CD4-positive, alpha-beta memory T cell (primary cell): ENCODE measurements around the gene PRMT6. TPM values are rescaled to one million over a fixed set of nuclear protein-coding genes. Genes with fewer than 3 reads are reported as not detected.
"Not testable (repeated sequence)": the region's sequence is repeated elsewhere in the genome, so short reads cannot be mapped to it uniquely, and the experiment has no call there.

Source experiments
- CTCF ChIA-PET: fragments of 350-600 bp; sonication (Branson Sonifier 250); formaldehyde crosslinking; loops from one replicate; lab custom pipeline; 2021; ENCODE audit warnings: inconsistent platforms; ENCODE audit not compliant: partially characterized antibody; lab: Charles Lee
- POLR2A ChIA-PET: fragments of 350-600 bp; sonication (Branson Sonifier 250); formaldehyde crosslinking; loops from one replicate; lab custom pipeline; 2021; ENCODE audit not compliant: partially characterized antibody; lab: Charles Lee
- DNase-seq, 5 donors: peaks; one replicate each; pipeline versions ENCODE4 v3.0.0 to v3.0.0-alpha.2; 2020 to 2022; ENCODE audit warnings: mixed read lengths in 1 of 5
- H3K27ac ChIP-seq: one replicate; pipeline ENCODE4 v1.7.0; 2013; ENCODE audit warnings: low read depth, low read length
- H3K27me3 ChIP-seq: 2 replicates; pipeline ENCODE4 v1.7.0; 2013; ENCODE audit warnings: mild to moderate bottlenecking, low read length, moderate library complexity; ENCODE audit not compliant: insufficient read depth
- H3K36me3 ChIP-seq: 2 replicates; pipeline ENCODE4 v1.7.0; 2013; ENCODE audit warnings: mild to moderate bottlenecking, low read length, moderate library complexity; ENCODE audit not compliant: insufficient read depth
- H3K4me1 ChIP-seq: 2 replicates; pipeline ENCODE4 v1.7.0; 2013; ENCODE audit warnings: mild to moderate bottlenecking, low read length, moderate library complexity; ENCODE audit not compliant: insufficient read depth
- H3K4me3 ChIP-seq, 2 donors: one replicate each; pipeline ENCODE4 v1.7.0; 2013; ENCODE audit warnings: low read length in 2 of 2, mild to moderate bottlenecking in 1 of 2
- H3K9me3 ChIP-seq, 2 donors: one replicate each; pipeline ENCODE4 v1.7.0; 2013; ENCODE audit warnings: low read length in 2 of 2, control low read depth in 1 of 2; ENCODE audit not compliant: control insufficient read depth in 1 of 2
- H3K27ac Mint-ChIP-seq, 7 donors: one replicate each; pipeline ENCODE4 v1.8.0; 2020 to 2021; ENCODE audit warnings: mixed read lengths in 7 of 7, mild to moderate bottlenecking in 6 of 7, inconsistent platforms in 3 of 7, moderate library complexity in 3 of 7
- H3K27me3 Mint-ChIP-seq, 2 donors: one replicate each; pipeline ENCODE4 v1.8.0; 2020 to 2021; ENCODE audit warnings: mixed read lengths in 2 of 2
- H3K36me3 Mint-ChIP-seq, 2 donors: one replicate each; pipeline ENCODE4 v1.8.0; 2020 to 2021; ENCODE audit warnings: mixed read lengths in 2 of 2, inconsistent platforms in 1 of 2, mild to moderate bottlenecking in 1 of 2
- H3K4me1 Mint-ChIP-seq, 4 donors: one replicate each; pipeline ENCODE4 v1.8.0; 2020 to 2021; ENCODE audit warnings: mixed read lengths in 4 of 4, mild to moderate bottlenecking in 1 of 4
- H3K4me3 Mint-ChIP-seq, 8 donors: one replicate each; pipeline ENCODE4 v1.8.0; 2020 to 2021; ENCODE audit warnings: mixed read lengths in 8 of 8, mild to moderate bottlenecking in 7 of 8, moderate library complexity in 6 of 8, inconsistent platforms in 3 of 8
- H3K9me3 Mint-ChIP-seq, 8 donors: one replicate each; pipeline ENCODE4 v1.8.0; 2020 to 2021; ENCODE audit warnings: mixed read lengths in 8 of 8, mild to moderate bottlenecking in 5 of 8, inconsistent platforms in 3 of 8, moderate library complexity in 1 of 8
- intact Hi-C: fragments of 100-400 bp; cut with micrococcal nuclease; formaldehyde crosslinking; loops from one replicate; pipeline ENCODE4 v1.15.1; 2023
- polyA plus RNA-seq, 2 donors: library from polyadenylated mRNA; unstranded; fragments of 300-500 nt; fragmentation: Illumina TruSeq; gene quantifications; one replicate each; pipeline ENCODE4 v1.2.3, GENCODE V29; 2021
- total RNA-seq, 2 experiments: library from RNA; stranded (reverse); gene quantifications; one replicate each; pipeline ENCODE4 v1.2.3, GENCODE V29; 2021

The PRMT6 gene
- total and polyA plus RNA-seq, 4 experiments from 2014 or later = 14.1 to 20.9 (median 18.6) TPM

DNA sequence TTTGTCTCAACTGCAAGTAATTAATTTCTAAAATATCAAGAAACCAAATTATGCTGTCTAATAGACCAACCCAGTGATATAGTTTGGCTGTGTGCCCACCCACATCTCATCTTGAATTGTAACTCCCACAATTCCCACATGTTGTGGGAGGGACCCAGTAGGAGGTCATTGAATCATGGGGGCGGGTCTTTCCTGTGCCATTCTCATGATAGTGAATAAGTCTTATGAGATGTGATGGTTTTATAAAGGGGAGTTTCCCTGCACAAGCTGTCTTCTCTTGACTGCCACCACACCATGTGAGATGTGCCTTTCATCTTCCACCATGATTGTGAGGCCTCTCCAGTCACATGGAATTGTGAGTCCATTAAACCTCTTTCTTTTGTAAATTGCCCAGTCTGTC is 36.9 kb downstream of the PRMT6 start:
- H3K9me3 ChIP-seq, H3K27me3 ChIP-seq, H3K4me3 ChIP-seq, H3K27ac ChIP-seq, H3K27ac Mint-ChIP-seq, H3K36me3 ChIP-seq, intact Hi-C loops, POLR2A ChIA-PET, H3K36me3 Mint-ChIP-seq, H3K4me3 Mint-ChIP-seq, CTCF ChIA-PET, DNase-seq, H3K4me1 ChIP-seq, H3K9me3 Mint-ChIP-seq, H3K4me1 Mint-ChIP-seq: not testable (repeated sequence)
- H3K27me3 Mint-ChIP-seq = peaks cover 0 to 10% of the 10 kb centered on the region in 2 donors

DNA sequence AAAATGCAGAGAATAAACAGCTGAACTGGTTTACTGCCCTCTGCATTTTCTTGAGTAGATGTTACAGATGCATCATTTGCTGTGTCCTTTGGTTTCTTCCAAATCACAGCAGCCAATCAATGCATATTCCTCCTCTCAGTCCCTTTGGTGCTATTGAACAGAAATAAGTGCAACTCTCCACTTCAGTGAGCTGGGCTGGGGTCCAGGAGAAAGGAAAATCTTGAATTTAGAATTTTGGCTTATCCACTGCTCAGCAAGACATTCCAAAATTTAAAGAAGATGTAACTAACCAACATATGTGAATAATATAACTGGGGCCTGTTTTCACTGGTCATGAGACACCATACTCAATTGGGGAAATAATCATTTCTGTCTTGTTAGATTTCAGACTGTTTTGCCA is 39.2 kb downstream of the PRMT6 start:
- H3K36me3 ChIP-seq = no peaks in the 10 kb centered on the region
- POLR2A ChIA-PET = no interaction called here
- H3K4me3 Mint-ChIP-seq = no peak overlapping the region
- CTCF ChIA-PET = no interaction called here
- no peak overlapping the region for H3K27ac ChIP-seq
- no peak for DNase-seq
- H3K27ac Mint-ChIP-seq = no peak overlapping the region
- no peaks in the 10 kb centered on the region for H3K36me3 Mint-ChIP-seq
- H3K9me3 ChIP-seq = no peaks in the 10 kb centered on the region
- no peaks in the 10 kb centered on the region for H3K27me3 ChIP-seq
- peaks cover under 1 to 10% of the 10 kb centered on the region in 2 donors for H3K27me3 Mint-ChIP-seq
- H3K9me3 Mint-ChIP-seq = peaks cover 0 to 4% (median under 1%) of the 10 kb centered on the region in 8 donors
- no peaks in the 10 kb centered on the region for H3K4me1 Mint-ChIP-seq
- H3K4me1 ChIP-seq = no peaks in the 10 kb centered on the region
- intact Hi-C loops = no loop called here
- no peak overlapping the region for H3K4me3 ChIP-seq

DNA sequence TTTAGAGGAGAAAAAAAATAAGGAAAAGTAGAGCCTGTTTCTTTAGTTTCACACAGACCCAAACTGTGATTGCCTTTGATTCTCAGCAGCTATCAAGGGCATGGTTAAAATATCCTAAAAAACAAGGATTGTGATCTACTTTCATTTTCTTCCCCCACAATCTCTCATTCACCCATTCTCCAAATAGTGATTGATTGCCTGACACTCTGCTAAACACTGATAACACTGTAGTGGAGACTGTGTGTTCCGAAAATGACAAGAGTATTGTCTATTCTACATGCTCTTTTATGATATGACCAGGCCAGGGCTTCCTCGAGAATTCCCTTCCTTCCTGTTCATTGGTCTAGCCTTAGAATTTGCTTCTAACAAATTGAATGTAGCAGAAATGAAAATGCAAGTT is 40.2 kb downstream of the PRMT6 start:
- Mint-ChIP-seq H3K4me3 (no peak overlapping the region), H3K4me1 (peaks cover 0 to 5% (median 0%) of the 10 kb centered on the region in 4 donors), H3K27me3 (peaks cover 4 to 10% of the 10 kb centered on the region in 2 donors), H3K27ac (no peak overlapping the region), H3K9me3 (peaks cover 0 to 4% (median 1%) of the 10 kb centered on the region in 8 donors), H3K36me3 (no peaks in the 10 kb centered on the region)
- Histone ChIP-seq H3K4me3 (no peak overlapping the region), H3K9me3 (no peaks in the 10 kb centered on the region), H3K36me3 (no peaks in the 10 kb centered on the region), H3K4me1 (no peaks in the 10 kb centered on the region), H3K27me3 (no peaks in the 10 kb centered on the region), H3K27ac (no peak overlapping the region)
- intact Hi-C loops = no loop called here
- ChIA-PET POLR2A (no interaction called here), CTCF (no interaction called here)
- DNase-seq = no peak

DNA sequence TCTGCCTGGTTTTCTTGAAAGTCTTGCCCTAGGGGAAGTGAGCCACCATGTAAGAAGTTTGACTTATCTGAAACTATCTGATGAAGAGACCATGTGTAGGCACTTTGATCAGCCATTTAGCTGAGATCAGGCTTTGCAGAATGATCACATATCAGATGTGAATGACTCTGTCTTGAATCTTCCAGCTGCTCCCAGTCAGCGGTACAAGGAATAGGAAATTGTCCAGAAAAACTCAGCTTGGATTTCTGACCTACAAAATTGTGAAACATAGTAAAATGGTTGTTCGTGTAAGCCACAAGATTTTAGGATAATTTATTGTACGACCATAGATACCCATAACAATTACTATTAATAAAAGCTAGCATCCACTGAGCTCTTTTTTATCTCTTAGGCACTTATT is 42.5 kb downstream of the PRMT6 start:
- Histone ChIP-seq H3K4me1 (no peaks in the 10 kb centered on the region), H3K36me3 (no peaks in the 10 kb centered on the region), H3K27ac (no peak overlapping the region), H3K9me3 (no peaks in the 10 kb centered on the region), H3K4me3 (no peak overlapping the region), H3K27me3 (no peaks in the 10 kb centered on the region)
- intact Hi-C loops = no loop called here
- Mint-ChIP-seq H3K4me1 (peaks cover 0 to 5% (median 0%) of the 10 kb centered on the region in 4 donors), H3K36me3 (no peaks in the 10 kb centered on the region), H3K27ac (no peak overlapping the region), H3K9me3 (peaks cover 0 to 3% (median 0%) of the 10 kb centered on the region in 8 donors), H3K4me3 (no peak overlapping the region), H3K27me3 (peaks cover 4 to 6% of the 10 kb centered on the region in 2 donors)
- DNase-seq = no peak
- ChIA-PET CTCF (no interaction called here), POLR2A (no interaction called here)

DNA sequence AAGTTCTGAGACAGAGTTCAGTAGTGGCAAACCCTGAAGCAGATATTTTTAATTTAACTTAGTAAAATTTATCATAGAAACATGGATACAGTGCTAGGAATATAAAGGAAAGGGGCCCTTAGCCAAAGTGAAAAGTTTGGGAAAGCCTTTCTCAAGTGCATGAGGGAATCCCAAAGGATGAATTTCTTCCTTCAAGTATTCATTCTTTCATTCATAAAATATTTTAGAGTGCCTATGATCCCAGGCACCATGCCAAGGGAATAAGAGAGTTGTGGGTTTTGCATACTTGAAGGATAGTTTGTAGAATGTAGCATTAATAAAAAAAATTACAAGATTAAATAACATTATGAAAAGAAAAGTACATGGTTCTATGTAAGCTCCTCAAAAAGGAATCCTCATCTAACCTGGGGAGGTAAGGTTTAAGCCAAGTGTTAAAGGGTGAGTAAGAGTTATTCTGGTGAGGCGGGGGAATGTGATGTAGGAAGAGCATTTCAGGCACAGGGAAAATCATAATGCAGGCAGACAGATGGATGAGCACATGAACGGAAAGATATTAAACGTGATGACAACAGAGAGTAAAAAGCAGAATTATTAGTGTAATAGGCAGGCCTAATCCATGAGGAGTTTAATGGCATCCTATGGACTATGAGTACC is 44.0 kb downstream of the PRMT6 start:
- peaks cover 4 to 6% of the 10 kb centered on the region in 2 donors for H3K27me3 Mint-ChIP-seq
- intact Hi-C loops = no loop called here
- DNase-seq = no peak
- no peaks in the 10 kb centered on the region for H3K36me3 ChIP-seq
- ChIA-PET CTCF (no interaction called here), POLR2A (no interaction called here)
- H3K27ac ChIP-seq = no peak overlapping the region
- peaks cover 0 to 3% (median 0%) of the 10 kb centered on the region in 8 donors for H3K9me3 Mint-ChIP-seq
- H3K36me3 Mint-ChIP-seq = no peaks in the 10 kb centered on the region
- H3K4me3 ChIP-seq = no peak overlapping the region
- H3K9me3 ChIP-seq = no peaks in the 10 kb centered on the region
- H3K4me3 Mint-ChIP-seq = no peak overlapping the region
- H3K27ac Mint-ChIP-seq = no peak overlapping the region
- peaks cover 0 to 5% (median 0%) of the 10 kb centered on the region in 4 donors for H3K4me1 Mint-ChIP-seq
- no peaks in the 10 kb centered on the region for H3K27me3 ChIP-seq
- H3K4me1 ChIP-seq = no peaks in the 10 kb centered on the region

DNA sequence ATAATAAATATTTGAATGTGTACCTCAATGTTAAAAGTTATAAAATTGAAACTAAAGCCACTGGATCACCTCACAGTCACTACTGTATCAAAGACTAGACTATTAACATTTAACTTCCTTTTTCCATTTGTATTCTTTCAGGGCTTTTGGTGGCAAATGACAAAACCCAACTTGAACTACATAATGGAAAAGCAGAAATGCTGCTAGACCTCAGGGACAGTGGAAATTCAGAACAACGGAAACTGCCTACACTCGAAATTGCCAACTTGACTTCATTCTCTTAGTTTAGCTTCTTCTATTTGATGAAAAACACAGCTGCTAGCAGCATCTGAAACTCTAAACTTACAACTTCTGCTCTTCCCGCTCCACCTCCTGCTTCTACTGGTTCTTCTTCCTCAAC is 49.4 kb downstream of the PRMT6 start:
- Histone ChIP-seq H3K27ac (no peak overlapping the region), H3K4me1 (no peaks in the 10 kb centered on the region), H3K36me3 (no peaks in the 10 kb centered on the region), H3K9me3 (no peaks in the 10 kb centered on the region), H3K4me3 (no peak overlapping the region), H3K27me3 (no peaks in the 10 kb centered on the region)
- ChIA-PET CTCF (no interaction called here), POLR2A (no interaction called here)
- Mint-ChIP-seq H3K4me1 (peaks cover 0 to 5% (median 0%) of the 10 kb centered on the region in 4 donors), H3K27ac (no peak overlapping the region), H3K36me3 (no peaks in the 10 kb centered on the region), H3K4me3 (no peak overlapping the region), H3K9me3 (peaks cover 0 to 1% (median 0%) of the 10 kb centered on the region in 8 donors), H3K27me3 (peaks cover 0 to 3% of the 10 kb centered on the region in 2 donors)
- no peak for DNase-seq
- intact Hi-C loops = no loop called here
